OCI-LY3 (cell line): ENCODE data around the gene NAA16.

Source experiments
- CTCF ChIP-seq: fragments of 200-600, 300-600 bp; sonication (generic); IDR thresholded peaks from 2 replicates; pipeline ENCODE4 v1.5.1; 2014; ENCODE audit warnings: antibody characterized with exemption, low read length, low read depth
- EZH2phosphoT487 ChIP-seq: fragments of 200-600 bp; shearing (Covaris generic); IDR thresholded peaks from 2 replicates; pipeline ENCODE4 v1.6.1; 2018; ENCODE audit warnings: antibody characterized with exemption, mixed run types, low read depth

- TF ChIP-seq CTCF (no peak), EZH2phosphoT487 (no peak)
These were observed 107.0 kb downstream of the NAA16 start for GRCh38 chr13:41418027-41418426.
